Calu3 (cell line): ENCODE results near the gene MICAL3. TPM values are rescaled to one million over a fixed set of nuclear protein-coding genes. Genes with fewer than 3 reads are reported as not detected.

ENCODE experiments used
- BruUV-seq: library from RNA; stranded (reverse); fragments of 400-500 nt; replicated peaks from 2 replicates; lab custom pipeline; 2021; lab: Mats Ljungman, UMichigan
- CTCF ChIA-PET: fragments of 300-600 bp; sonication (Branson Sonifier 250); formaldehyde crosslinking; loops from one replicate; lab custom pipeline; 2022; ENCODE audit warnings: antibody characterized with exemption; lab: Charles Lee
- DNase-seq: peaks from one replicate; pipeline ENCODE4 v3.0.0; 2022
- H3K27ac Mint-ChIP-seq: one replicate; pipeline ENCODE4 v1.8.0; 2022; ENCODE audit warnings: mixed read lengths; ENCODE audit not compliant: unreplicated experiment
- H3K27me3 Mint-ChIP-seq: one replicate; pipeline ENCODE4 v1.8.0; 2022; ENCODE audit warnings: mixed read lengths; ENCODE audit not compliant: unreplicated experiment
- H3K36me3 Mint-ChIP-seq: one replicate; pipeline ENCODE4 v1.8.0; 2022; ENCODE audit warnings: mild to moderate bottlenecking, moderate library complexity, mixed read lengths; ENCODE audit not compliant: insufficient read depth, unreplicated experiment
- H3K4me1 Mint-ChIP-seq: one replicate; pipeline ENCODE4 v1.8.0; 2022; ENCODE audit warnings: mild to moderate bottlenecking, low read depth, mixed read lengths; ENCODE audit not compliant: unreplicated experiment
- H3K4me3 Mint-ChIP-seq: one replicate; pipeline ENCODE4 v1.8.0; 2022; ENCODE audit warnings: mild to moderate bottlenecking, low read depth, moderate library complexity, mixed read lengths; ENCODE audit not compliant: unreplicated experiment
- H3K9me3 Mint-ChIP-seq: one replicate; pipeline ENCODE4 v1.8.0; 2022; ENCODE audit warnings: low read depth, mixed read lengths; ENCODE audit not compliant: unreplicated experiment
- intact Hi-C: fragments of 100-400 bp; cut with micrococcal nuclease; formaldehyde crosslinking; loops from one replicate; pipeline ENCODE4 v1.10.0; 2022; ENCODE audit not compliant: unreplicated experiment
- total RNA-seq: library from RNA; stranded (reverse); gene quantifications from 2 replicates; pipeline ENCODE4 v1.2.3, GENCODE V29; 2022
- TF ChIP-seq, protein P1 (sequence below): fragments of 200-600 bp; IDR thresholded peaks from one replicate; pipeline ENCODE4 v1.8.0; 2022; ENCODE audit warnings: antibody characterized with exemption; ENCODE audit not compliant: unreplicated experiment

MICAL3 gene
- total RNA-seq, 1 experiment from 2014 or later = 60.6 TPM

- TF ChIP-seq, protein P1, sequence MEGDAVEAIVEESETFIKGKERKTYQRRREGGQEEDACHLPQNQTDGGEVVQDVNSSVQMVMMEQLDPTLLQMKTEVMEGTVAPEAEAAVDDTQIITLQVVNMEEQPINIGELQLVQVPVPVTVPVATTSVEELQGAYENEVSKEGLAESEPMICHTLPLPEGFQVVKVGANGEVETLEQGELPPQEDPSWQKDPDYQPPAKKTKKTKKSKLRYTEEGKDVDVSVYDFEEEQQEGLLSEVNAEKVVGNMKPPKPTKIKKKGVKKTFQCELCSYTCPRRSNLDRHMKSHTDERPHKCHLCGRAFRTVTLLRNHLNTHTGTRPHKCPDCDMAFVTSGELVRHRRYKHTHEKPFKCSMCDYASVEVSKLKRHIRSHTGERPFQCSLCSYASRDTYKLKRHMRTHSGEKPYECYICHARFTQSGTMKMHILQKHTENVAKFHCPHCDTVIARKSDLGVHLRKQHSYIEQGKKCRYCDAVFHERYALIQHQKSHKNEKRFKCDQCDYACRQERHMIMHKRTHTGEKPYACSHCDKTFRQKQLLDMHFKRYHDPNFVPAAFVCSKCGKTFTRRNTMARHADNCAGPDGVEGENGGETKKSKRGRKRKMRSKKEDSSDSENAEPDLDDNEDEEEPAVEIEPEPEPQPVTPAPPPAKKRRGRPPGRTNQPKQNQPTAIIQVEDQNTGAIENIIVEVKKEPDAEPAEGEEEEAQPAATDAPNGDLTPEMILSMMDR = no peak
- CTCF ChIA-PET = no interaction called here
- intact Hi-C loops = no loop called here
- Mint-ChIP-seq H3K4me1 (peaks cover 41% of the 10 kb centered on the region), H3K9me3 (no peaks in the 10 kb centered on the region), H3K4me3 (no peak overlapping the region), H3K36me3 (no peaks in the 10 kb centered on the region), H3K27ac (peak overlapping the region; percentile 27), H3K27me3 (no peaks in the 10 kb centered on the region)
- no TSS peak for BruUV-seq
- no peak for DNase-seq
Measured at GRCh38 chr22:17973217-17973616, 51.1 kb downstream of the MICAL3 start.

- TF ChIP-seq, protein P1 = no peak
- BruUV-seq = no TSS peak
- intact Hi-C loops = no loop called here
- Mint-ChIP-seq H3K27ac (peak overlapping the region; percentile 27), H3K4me1 (peaks cover 41% of the 10 kb centered on the region), H3K36me3 (no peaks in the 10 kb centered on the region), H3K4me3 (peak overlapping the region; percentile 30), H3K9me3 (no peaks in the 10 kb centered on the region), H3K27me3 (no peaks in the 10 kb centered on the region)
- CTCF ChIA-PET = no interaction called here
- no peak for DNase-seq
Measured at GRCh38 chr22:17972385-17973191, 51.8 kb downstream of the MICAL3 start.

DNA sequence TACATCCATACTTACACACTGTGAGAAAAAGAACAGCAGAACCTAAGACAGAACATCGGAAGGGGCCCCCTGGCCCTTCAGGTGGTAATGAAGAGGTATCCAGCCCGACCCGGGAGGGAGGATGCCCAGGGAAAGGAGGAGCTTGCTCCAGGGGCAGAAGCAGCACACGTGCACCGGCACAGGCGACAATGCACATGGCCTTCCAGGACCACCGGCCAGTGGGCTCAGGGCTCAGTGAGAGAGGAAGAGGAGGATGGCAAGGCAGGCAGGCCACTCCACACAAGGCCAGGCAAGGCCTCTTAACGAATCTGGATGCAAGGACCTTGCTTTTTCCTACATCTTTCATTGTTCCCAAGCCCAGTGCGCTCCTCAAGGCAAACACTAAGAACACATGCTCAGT is 52.6 kb downstream of the MICAL3 start:
- DNase-seq = no peak
- peaks cover 42% of the 10 kb centered on the region for H3K4me1 Mint-ChIP-seq
- TF ChIP-seq, protein P1 = no peak
- intact Hi-C loops = no loop called here
- no peaks in the 10 kb centered on the region for H3K36me3 Mint-ChIP-seq
- no peak overlapping the region for H3K4me3 Mint-ChIP-seq
- no peak overlapping the region for H3K27ac Mint-ChIP-seq
- no peaks in the 10 kb centered on the region for H3K27me3 Mint-ChIP-seq
- BruUV-seq = no TSS peak
- H3K9me3 Mint-ChIP-seq = no peaks in the 10 kb centered on the region
- CTCF ChIA-PET = no interaction called here

DNA sequence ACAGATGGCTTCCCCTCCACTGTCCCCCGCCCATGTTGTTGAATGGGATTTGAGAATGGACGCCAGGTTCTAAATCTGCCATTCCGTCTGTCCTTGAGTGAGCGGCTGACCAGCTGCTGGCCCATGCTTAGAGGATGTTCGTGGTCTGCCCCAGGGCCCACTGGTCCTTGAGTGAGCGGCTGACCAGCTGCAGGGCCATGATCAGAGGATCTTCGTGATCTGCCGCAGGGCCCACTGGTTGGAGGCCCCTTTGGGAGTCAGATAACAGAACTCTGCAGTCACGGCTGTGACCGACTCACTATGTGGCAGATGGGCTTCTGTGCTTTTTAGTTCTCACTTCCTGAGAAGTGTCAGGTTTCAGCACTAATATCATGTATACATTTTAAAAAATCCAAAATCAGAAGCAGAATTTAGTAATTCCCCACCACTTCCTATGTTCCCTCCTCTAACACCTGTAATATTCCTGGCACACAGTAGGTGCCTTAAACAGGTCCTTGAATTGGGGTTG is 54.1 kb downstream of the MICAL3 start:
- BruUV-seq = no TSS peak
- CTCF ChIA-PET = interaction anchor here (0.9 kb wide), 1 partner anchor 10 kb away, joined by 3 read pairs; no protein-coding TSS in a partner anchor

More for the DNA sequence above, 54.1 kb downstream of the MICAL3 start:
- intact Hi-C loops = no loop called here
- H3K4me3 Mint-ChIP-seq = no peak overlapping the region
- no peaks in the 10 kb centered on the region for H3K27me3 Mint-ChIP-seq
- TF ChIP-seq, protein P1 = no peak
- no peaks in the 10 kb centered on the region for H3K9me3 Mint-ChIP-seq
- DNase-seq = no peak
- peaks cover 52% of the 10 kb centered on the region for H3K4me1 Mint-ChIP-seq
- H3K27ac Mint-ChIP-seq = no peak overlapping the region
- no peaks in the 10 kb centered on the region for H3K36me3 Mint-ChIP-seq
